T-helper 17 cell (primary cell): ENCODE results near the gene VCAN. TPM values are rescaled to one million over a fixed set of nuclear protein-coding genes. Genes with fewer than 3 reads are reported as not detected.

ENCODE experiments used
- ATAC-seq: fragments of 150-1000 bp; cut with Tn5 transposase; 2 replicates; pipeline ENCODE4 v1.10.0; 2021; ENCODE audit warnings: mild to moderate bottlenecking, moderate library complexity
- DNase-seq, 3 donors: peaks; one replicate each; pipeline versions ENCODE4 v3.0.0 to v3.0.0-alpha.2; 2020 to 2021
- H3K9me3 ChIP-seq: one replicate; pipeline ENCODE4 v1.7.0; 2013; ENCODE audit warnings: low read length, mild to moderate bottlenecking; ENCODE audit not compliant: control insufficient read depth, poor library complexity, severe bottlenecking
- H3K27ac Mint-ChIP-seq: one replicate; pipeline ENCODE4 v1.8.0; 2022; ENCODE audit warnings: mild to moderate bottlenecking, moderate library complexity, mixed read lengths
- H3K27me3 Mint-ChIP-seq: one replicate; pipeline ENCODE4 v1.8.0; 2022; ENCODE audit warnings: mixed read lengths
- H3K36me3 Mint-ChIP-seq: one replicate; pipeline ENCODE4 v1.8.0; 2022; ENCODE audit warnings: low read depth, mixed read lengths
- H3K4me1 Mint-ChIP-seq: one replicate; pipeline ENCODE4 v1.8.0; 2022; ENCODE audit warnings: mild to moderate bottlenecking, mixed read lengths
- H3K4me3 Mint-ChIP-seq: one replicate; pipeline ENCODE4 v1.8.0; 2022; ENCODE audit warnings: mild to moderate bottlenecking, moderate library complexity, mixed read lengths
- total RNA-seq, 4 donors: library from RNA in 2 of 4; stranded (reverse) in 2 of 4; gene quantifications; one replicate each; pipeline ENCODE4 v1.2.3 and lab custom pipeline; 2022 to 2026

VCAN gene
- total RNA-seq, 2 donors from 2014 or later = 8.0 to 34.2 TPM

GRCh38 chr5:83554133-83554532, 82.6 kb downstream of the VCAN start:
- ATAC-seq = no peak
- no peak for DNase-seq
- H3K4me1 Mint-ChIP-seq = peaks cover 2% of the 10 kb centered on the region
- H3K27me3 Mint-ChIP-seq = peaks cover 5% of the 10 kb centered on the region
- H3K9me3 ChIP-seq = no peaks in the 10 kb centered on the region
- no peak overlapping the region for H3K4me3 Mint-ChIP-seq
- no peaks in the 10 kb centered on the region for H3K36me3 Mint-ChIP-seq
- no peak overlapping the region for H3K27ac Mint-ChIP-seq

- Mint-ChIP-seq H3K27ac (no peak overlapping the region), H3K36me3 (no peaks in the 10 kb centered on the region), H3K4me1 (peaks cover 2% of the 10 kb centered on the region), H3K27me3 (peaks cover 11% of the 10 kb centered on the region), H3K4me3 (no peak overlapping the region)
- no peaks in the 10 kb centered on the region for H3K9me3 ChIP-seq
- DNase-seq (no peak), ATAC-seq (no peak)
These were observed 83.1 kb downstream of the VCAN start for GRCh38 chr5:83554686-83555085.

GRCh38 chr5:83555263-83555662, 83.7 kb downstream of the VCAN start:
- Mint-ChIP-seq H3K27me3 (peaks cover 12% of the 10 kb centered on the region), H3K4me1 (peaks cover 2% of the 10 kb centered on the region), H3K4me3 (no peak overlapping the region), H3K27ac (no peak overlapping the region), H3K36me3 (no peaks in the 10 kb centered on the region)
- DNase-seq (no peak), ATAC-seq (no peak)
- H3K9me3 ChIP-seq = no peaks in the 10 kb centered on the region

- DNase-seq (no peak), ATAC-seq (no peak)
- H3K9me3 ChIP-seq = no peaks in the 10 kb centered on the region
- Mint-ChIP-seq H3K27me3 (peaks cover 21% of the 10 kb centered on the region), H3K4me3 (no peak overlapping the region), H3K4me1 (peaks cover 2% of the 10 kb centered on the region), H3K36me3 (no peaks in the 10 kb centered on the region), H3K27ac (no peak overlapping the region)
These were observed 84.6 kb downstream of the VCAN start for GRCh38 chr5:83556190-83556589.

GRCh38 chr5:83559118-83559785, 87.7 kb downstream of the VCAN start:
- DNase-seq (no peak), ATAC-seq (no peak)
- H3K27me3 Mint-ChIP-seq = peaks cover 43% of the 10 kb centered on the region
- no peaks in the 10 kb centered on the region for H3K36me3 Mint-ChIP-seq
- no peaks in the 10 kb centered on the region for H3K9me3 ChIP-seq
- no peak overlapping the region for H3K4me3 Mint-ChIP-seq
- H3K4me1 Mint-ChIP-seq = no peaks in the 10 kb centered on the region
- H3K27ac Mint-ChIP-seq = no peak overlapping the region

- H3K9me3 ChIP-seq = no peaks in the 10 kb centered on the region
- Mint-ChIP-seq H3K4me3 (no peak overlapping the region), H3K36me3 (no peaks in the 10 kb centered on the region), H3K4me1 (no peaks in the 10 kb centered on the region), H3K27ac (no peak overlapping the region), H3K27me3 (peaks cover 66% of the 10 kb centered on the region)
- ATAC-seq (no peak), DNase-seq (no peak)
These were observed 90.6 kb downstream of the VCAN start for GRCh38 chr5:83562071-83562606.

GRCh38 chr5:83562791-83563557, 91.4 kb downstream of the VCAN start:
- peaks cover 74% of the 10 kb centered on the region for H3K27me3 Mint-ChIP-seq
- no peaks in the 10 kb centered on the region for H3K9me3 ChIP-seq
- H3K27ac Mint-ChIP-seq = no peak overlapping the region
- DNase-seq (no peak), ATAC-seq (no peak)
- H3K36me3 Mint-ChIP-seq = no peaks in the 10 kb centered on the region
- no peaks in the 10 kb centered on the region for H3K4me1 Mint-ChIP-seq
- no peak overlapping the region for H3K4me3 Mint-ChIP-seq

- Mint-ChIP-seq H3K4me3 (no peak overlapping the region), H3K36me3 (no peaks in the 10 kb centered on the region), H3K4me1 (no peaks in the 10 kb centered on the region), H3K27ac (no peak overlapping the region), H3K27me3 (peaks cover 75% of the 10 kb centered on the region)
- H3K9me3 ChIP-seq = no peaks in the 10 kb centered on the region
- no peak for ATAC-seq
- DNase-seq = no peak
These were observed 92.1 kb downstream of the VCAN start for GRCh38 chr5:83563631-83564030.

- Mint-ChIP-seq H3K4me1 (no peaks in the 10 kb centered on the region), H3K27ac (no peak overlapping the region), H3K36me3 (no peaks in the 10 kb centered on the region), H3K27me3 (peaks cover 74% of the 10 kb centered on the region), H3K4me3 (no peak overlapping the region)
- no peak for DNase-seq
- peak; percentile 51 for ATAC-seq
- H3K9me3 ChIP-seq = no peaks in the 10 kb centered on the region
These were observed 92.7 kb downstream of the VCAN start for GRCh38 chr5:83564069-83564749.

- no peak for ATAC-seq
These were observed 96.2 kb downstream of the VCAN start for GRCh38 chr5:83567741-83568140.

GRCh38 chr5:83568186-83568585, 96.6 kb downstream of the VCAN start:
- H3K27ac Mint-ChIP-seq = no peak overlapping the region
- ATAC-seq (no peak), DNase-seq (no peak)
- no peaks in the 10 kb centered on the region for H3K36me3 Mint-ChIP-seq
- H3K9me3 ChIP-seq = no peaks in the 10 kb centered on the region
- H3K4me3 Mint-ChIP-seq = no peak overlapping the region
- H3K27me3 Mint-ChIP-seq = peaks cover 54% of the 10 kb centered on the region
- no peaks in the 10 kb centered on the region for H3K4me1 Mint-ChIP-seq

More at GRCh38 chr5:83567741-83568140, 96.2 kb downstream of the VCAN start:
- no peak overlapping the region for H3K27ac Mint-ChIP-seq
- no peak overlapping the region for H3K4me3 Mint-ChIP-seq
- no peaks in the 10 kb centered on the region for H3K4me1 Mint-ChIP-seq
- DNase-seq = no peak
- H3K27me3 Mint-ChIP-seq = peaks cover 58% of the 10 kb centered on the region
- no peaks in the 10 kb centered on the region for H3K36me3 Mint-ChIP-seq
- no peaks in the 10 kb centered on the region for H3K9me3 ChIP-seq

- peaks cover 38% of the 10 kb centered on the region for H3K27me3 Mint-ChIP-seq
- DNase-seq (no peak), ATAC-seq (no peak)
- no peak overlapping the region for H3K27ac Mint-ChIP-seq
- no peaks in the 10 kb centered on the region for H3K9me3 ChIP-seq
- no peak overlapping the region for H3K4me3 Mint-ChIP-seq
- peaks cover 2% of the 10 kb centered on the region for H3K36me3 Mint-ChIP-seq
- no peaks in the 10 kb centered on the region for H3K4me1 Mint-ChIP-seq
These were observed 99.4 kb downstream of the VCAN start for GRCh38 chr5:83570916-83571315.

- ATAC-seq (no peak), DNase-seq (no peak)
- H3K36me3 Mint-ChIP-seq = peaks cover 2% of the 10 kb centered on the region
- no peak overlapping the region for H3K4me3 Mint-ChIP-seq
- no peaks in the 10 kb centered on the region for H3K4me1 Mint-ChIP-seq
- H3K9me3 ChIP-seq = no peaks in the 10 kb centered on the region
- no peak overlapping the region for H3K27ac Mint-ChIP-seq
- peaks cover 34% of the 10 kb centered on the region for H3K27me3 Mint-ChIP-seq
These were observed 100.7 kb downstream of the VCAN start for GRCh38 chr5:83572271-83572670.
